ENCODE data around the gene TACR2.

TACR2 gene

GRCh38 chr10:69359148-69359547 lies 57.6 kb downstream of the TACR2 start:
- TF ChIP-seq CTCF (IDR thresholded peaks at IDR 0.05; ENCODE audit: low read depth, low read length) (no peak), EZH2phosphoT487 (IDR thresholded peaks at IDR 0.05; ENCODE audit: low read depth) (no peak)
- Histone ChIP-seq H3K27me3 (ENCODE audit: low read depth, low read length) (no peaks in the 10 kb centered on the region), H3K36me3 (replicated peaks; ENCODE audit: low read depth, low read length) (no peaks in the 10 kb centered on the region), H3K9ac (ENCODE audit: low read length) (no peak overlapping the region), H3K4me3 (ENCODE audit: low read length) (no peak overlapping the region), H3K4me2 (ENCODE audit: low read length) (no peak overlapping the region), H3K27ac (ENCODE audit: low read length) (no peak overlapping the region), H2AFZ (ENCODE audit: low read depth, low read length) (no peak overlapping the region), H3K9me3 (ENCODE audit: insufficient read depth, low read length) (no peaks in the 10 kb centered on the region), H3K4me1 (ENCODE audit: low read length) (no peaks in the 10 kb centered on the region), H3K79me2 (ENCODE audit: low read length) (no peaks in the 10 kb centered on the region), H4K20me1 (ENCODE audit: insufficient read depth, low read length) (no peaks in the 10 kb centered on the region)

GRCh38 chr10:69358148-69358795 lies 58.4 kb downstream of the TACR2 start:
- H4K20me1 ChIP-seq (ENCODE audit: insufficient read depth, low read length): no peaks in the 10 kb centered on the region
- no peak overlapping the region for H3K9ac ChIP-seq (ENCODE audit: low read length)
- H3K79me2 ChIP-seq (ENCODE audit: low read length): no peaks in the 10 kb centered on the region
- H3K4me2 ChIP-seq (ENCODE audit: low read length): no peak overlapping the region
- H3K36me3 ChIP-seq (replicated peaks; ENCODE audit: low read depth, low read length): no peaks in the 10 kb centered on the region
- no peaks in the 10 kb centered on the region for H3K9me3 ChIP-seq (ENCODE audit: insufficient read depth, low read length)
- no peak overlapping the region for H2AFZ ChIP-seq (ENCODE audit: low read depth, low read length)
- H3K27ac ChIP-seq (ENCODE audit: low read length): no peak overlapping the region
- no peaks in the 10 kb centered on the region for H3K27me3 ChIP-seq (ENCODE audit: low read depth, low read length)
- H3K4me3 ChIP-seq (ENCODE audit: low read length): no peak overlapping the region
- TF ChIP-seq EZH2phosphoT487 (IDR thresholded peaks at IDR 0.05; ENCODE audit: low read depth) (no peak), CTCF (IDR thresholded peaks at IDR 0.05; ENCODE audit: low read depth, low read length) (no peak)
- no peaks in the 10 kb centered on the region for H3K4me1 ChIP-seq (ENCODE audit: low read length)

GRCh38 chr10:69356187-69356586 lies 60.5 kb downstream of the TACR2 start:
- H3K9me3 ChIP-seq (ENCODE audit: insufficient read depth, low read length): no peaks in the 10 kb centered on the region
- TF ChIP-seq CTCF (IDR thresholded peaks at IDR 0.05; ENCODE audit: low read depth, low read length): no peak
- no peak for TF ChIP-seq EZH2phosphoT487 (IDR thresholded peaks at IDR 0.05; ENCODE audit: low read depth)
- H3K79me2 ChIP-seq (ENCODE audit: low read length): no peaks in the 10 kb centered on the region
- H4K20me1 ChIP-seq (ENCODE audit: insufficient read depth, low read length): no peaks in the 10 kb centered on the region
- no peaks in the 10 kb centered on the region for H3K36me3 ChIP-seq (replicated peaks; ENCODE audit: low read depth, low read length)
- no peak overlapping the region for H2AFZ ChIP-seq (ENCODE audit: low read depth, low read length)
- H3K27me3 ChIP-seq (ENCODE audit: low read depth, low read length): no peaks in the 10 kb centered on the region
- no peak overlapping the region for H3K4me2 ChIP-seq (ENCODE audit: low read length)
- no peak overlapping the region for H3K27ac ChIP-seq (ENCODE audit: low read length)
- no peak overlapping the region for H3K4me3 ChIP-seq (ENCODE audit: low read length)
- H3K4me1 ChIP-seq (ENCODE audit: low read length): no peaks in the 10 kb centered on the region
- H3K9ac ChIP-seq (ENCODE audit: low read length): no peak overlapping the region

- Histone ChIP-seq H3K9ac (ENCODE audit: low read length) (no peak overlapping the region), H3K4me3 (ENCODE audit: low read length) (no peak overlapping the region), H3K27ac (ENCODE audit: low read length) (no peak overlapping the region), H3K27me3 (ENCODE audit: low read depth, low read length) (no peaks in the 10 kb centered on the region), H3K9me3 (ENCODE audit: insufficient read depth, low read length) (no peaks in the 10 kb centered on the region), H3K4me2 (ENCODE audit: low read length) (no peak overlapping the region), H3K79me2 (ENCODE audit: low read length) (no peaks in the 10 kb centered on the region), H2AFZ (ENCODE audit: low read depth, low read length) (no peak overlapping the region), H3K4me1 (ENCODE audit: low read length) (peaks cover 2% of the 10 kb centered on the region), H4K20me1 (ENCODE audit: insufficient read depth, low read length) (no peaks in the 10 kb centered on the region), H3K36me3 (replicated peaks; ENCODE audit: low read depth, low read length) (no peaks in the 10 kb centered on the region)
- TF ChIP-seq CTCF (IDR thresholded peaks at IDR 0.05; ENCODE audit: low read depth, low read length): no peak
- no peak for TF ChIP-seq EZH2phosphoT487 (IDR thresholded peaks at IDR 0.05; ENCODE audit: low read depth)
Observed at GRCh38 chr10:69353977-69354635, 62.6 kb downstream of the TACR2 start.
